HepG2 (cell line): ENCODE measurements around the gene PAK6. TPM values are rescaled to one million over a fixed set of nuclear protein-coding genes. Genes with fewer than 3 reads are reported as not detected.

Experiments used
- AGO2 ChIP-seq: fragments of 200-400 bp; formaldehyde crosslinking; optimal IDR thresholded peaks from 2 replicates; pipeline ENCODE3; 2017; ENCODE audit warnings: mild to moderate bottlenecking, low read depth, low read length, moderate library complexity
- ARHGAP35 ChIP-seq: sonication (generic); formaldehyde crosslinking; IDR thresholded peaks from 2 replicates; pipeline ENCODE4 v1.9.0; 2022; ENCODE audit warnings: mild to moderate bottlenecking, inconsistent platforms, moderate library complexity, missing genetic modification reagents, borderline replicate concordance
- ATF7-NPFF ChIP-seq: sonication (generic); formaldehyde crosslinking; IDR thresholded peaks from 2 replicates; pipeline ENCODE4 v1.8.1; 2023; ENCODE audit warnings: mild to moderate bottlenecking, low read depth, missing genetic modification reagents, moderate library complexity
- ATRX ChIP-seq: sonication (generic); formaldehyde crosslinking; IDR thresholded peaks from 2 replicates; pipeline ENCODE4 v1.4.0; 2020; ENCODE audit warnings: missing genetic modification reagents, borderline replicate concordance
- BCL6 ChIP-seq: IDR thresholded peaks from 2 replicates; pipeline ENCODE4 v1.6.1; 2016; ENCODE audit warnings: missing genetic modification reagents, missing compliant biosample characterization
- CBFB ChIP-seq: sonication (generic); formaldehyde crosslinking; IDR thresholded peaks from 2 replicates; pipeline ENCODE4 v1.4.0; 2020; ENCODE audit warnings: missing genetic modification reagents
- FOXA3 ChIP-seq: IDR thresholded peaks from 2 replicates; pipeline ENCODE4 v1.6.1; 2016; ENCODE audit warnings: missing genetic modification reagents, missing compliant biosample characterization
- GTF2F1 ChIP-seq: fragments of 150-350 bp; IDR thresholded peaks from 2 replicates; pipeline ENCODE4 v1.6.1; 2014; ENCODE audit warnings: low read length
- NPAS2 ChIP-seq: sonication (generic); formaldehyde crosslinking; IDR thresholded peaks from 2 replicates; pipeline ENCODE4 v1.8.0; 2022; ENCODE audit warnings: mild to moderate bottlenecking, missing genetic modification reagents, borderline replicate concordance
- PLRG1 ChIP-seq: fragments of 450-650 bp; conservative IDR thresholded peaks from 2 replicates; pipeline ENCODE4 v1.6.1; 2016
- RARG ChIP-seq: sonication (generic); formaldehyde crosslinking; IDR thresholded peaks from 2 replicates; pipeline ENCODE4 v1.4.0; 2020; ENCODE audit warnings: low read depth, mild to moderate bottlenecking, missing genetic modification reagents
- SCMH1 ChIP-seq: sonication (generic); formaldehyde crosslinking; IDR thresholded peaks from 2 replicates; pipeline ENCODE4 v1.9.0; 2021; ENCODE audit warnings: missing genetic modification reagents, mild to moderate bottlenecking, borderline replicate concordance
- SMAD3 ChIP-seq: sonication (generic); formaldehyde crosslinking; IDR thresholded peaks from 2 replicates; pipeline ENCODE4 v1.4.0; 2020; ENCODE audit warnings: missing genetic modification reagents
- SP5 ChIP-seq: IDR thresholded peaks from 2 replicates; pipeline ENCODE4 v1.6.1; 2016; ENCODE audit warnings: low read depth, borderline replicate concordance
- TOE1 ChIP-seq: sonication (generic); formaldehyde crosslinking; IDR thresholded peaks from 2 replicates; pipeline ENCODE4 v1.4.0; 2020; ENCODE audit warnings: mild to moderate bottlenecking, missing genetic modification reagents
- ZC3H4 ChIP-seq: sonication (generic); formaldehyde crosslinking; IDR thresholded peaks from 2 replicates; pipeline ENCODE4 v1.4.0; 2020; ENCODE audit warnings: missing genetic modification reagents, borderline replicate concordance
- ZNF207 ChIP-seq: fragments of 450-650 bp; IDR thresholded peaks from 2 replicates; pipeline ENCODE4 v1.6.1; 2016; ENCODE audit warnings: antibody characterized with exemption, borderline replicate concordance
- ZNF256 ChIP-seq: sonication (generic); formaldehyde crosslinking; conservative IDR thresholded peaks from 2 replicates; pipeline ENCODE4 v1.4.0; 2020; ENCODE audit warnings: missing genetic modification reagents
- ZNF292 ChIP-seq: sonication (generic); formaldehyde crosslinking; IDR thresholded peaks from 2 replicates; pipeline ENCODE4 v1.8.1; 2022; ENCODE audit warnings: mild to moderate bottlenecking, low read depth, missing genetic modification reagents, borderline replicate concordance
- ZNF329 ChIP-seq: sonication (generic); formaldehyde crosslinking; IDR thresholded peaks from 2 replicates; pipeline ENCODE4 v1.9.0; 2021; ENCODE audit warnings: low read depth, mild to moderate bottlenecking, missing genetic modification reagents
- ZNF564 ChIP-seq: sonication (generic); formaldehyde crosslinking; IDR thresholded peaks from 2 replicates; pipeline ENCODE4 v1.8.1; 2023; ENCODE audit warnings: mild to moderate bottlenecking, missing genetic modification reagents
- ZNF710 ChIP-seq: sonication (generic); formaldehyde crosslinking; IDR thresholded peaks from 2 replicates; pipeline ENCODE4 v1.5.0; 2020; ENCODE audit warnings: mild to moderate bottlenecking, missing genetic modification reagents, borderline replicate concordance
- ZNF761 ChIP-seq: sonication (generic); formaldehyde crosslinking; conservative IDR thresholded peaks from 2 replicates; pipeline ENCODE4 v1.4.0; 2020; ENCODE audit warnings: mild to moderate bottlenecking, missing genetic modification reagents
- ZNF792 ChIP-seq: IDR thresholded peaks from 2 replicates; pipeline ENCODE4 v1.6.1; 2016
- polyA plus RNA-seq, 8 experiments: library from polyadenylated mRNA; depleted of rRNA in 3 of 8; stranded (reverse) in 7 of 8; unstranded in 1 of 8; fragments of >200 nt; fragmentation: Illumina TruSeq in 4 of 8; extraction: Trizol in 4 of 8; gene quantifications; 2 replicates each; pipeline versions ENCODE4 v1.2.1 to v1.2.3, GENCODE V29; 2011 to 2016; ENCODE audit warnings: low read depth in 4 of 8, missing spikeins in 1 of 8, mixed read lengths in 1 of 8; ENCODE audit not compliant: insufficient read depth in 1 of 8
- total RNA-seq, 5 experiments: library from RNA; depleted of rRNA; stranded (reverse); fragments of >200 nt; fragmentation: Illumina TruSeq; extraction: Trizol; gene quantifications; 2 replicates each; pipeline ENCODE4 v1.2.3, GENCODE V29; 2016; ENCODE audit warnings: low read depth in 1 of 5
- TF ChIP-seq, protein P1 (sequence below): sonication (generic); formaldehyde crosslinking; IDR thresholded peaks from 2 replicates; pipeline ENCODE4 v1.4.0; 2020; ENCODE audit warnings: missing genetic modification reagents
- TF ChIP-seq, protein P2 (sequence below): sonication (generic); formaldehyde crosslinking; IDR thresholded peaks from 2 replicates; pipeline ENCODE4 v1.4.0; 2020; ENCODE audit warnings: mild to moderate bottlenecking, missing genetic modification reagents

Gene PAK6
- total and polyA plus RNA-seq, 2 of the 13 experiments (the other 11 are each of a cell fraction or from before 2014, with no cell fraction given), result 0.07 TPM; not detected in 1

- TF ChIP-seq, protein P1, sequence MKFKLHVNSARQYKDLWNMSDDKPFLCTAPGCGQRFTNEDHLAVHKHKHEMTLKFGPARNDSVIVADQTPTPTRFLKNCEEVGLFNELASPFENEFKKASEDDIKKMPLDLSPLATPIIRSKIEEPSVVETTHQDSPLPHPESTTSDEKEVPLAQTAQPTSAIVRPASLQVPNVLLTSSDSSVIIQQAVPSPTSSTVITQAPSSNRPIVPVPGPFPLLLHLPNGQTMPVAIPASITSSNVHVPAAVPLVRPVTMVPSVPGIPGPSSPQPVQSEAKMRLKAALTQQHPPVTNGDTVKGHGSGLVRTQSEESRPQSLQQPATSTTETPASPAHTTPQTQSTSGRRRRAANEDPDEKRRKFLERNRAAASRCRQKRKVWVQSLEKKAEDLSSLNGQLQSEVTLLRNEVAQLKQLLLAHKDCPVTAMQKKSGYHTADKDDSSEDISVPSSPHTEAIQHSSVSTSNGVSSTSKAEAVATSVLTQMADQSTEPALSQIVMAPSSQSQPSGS (CRISPR knock-in tag), result peak; percentile 47; the same call in 1 of the 2 replicates
- TF ChIP-seq ATRX (no peak), ZNF564 (CRISPR knock-in tag) (no peak), RARG (no peak), ZNF792 (CRISPR knock-in tag) (no peak), ZC3H4 (CRISPR knock-in tag) (no peak), SP5 (CRISPR knock-in tag) (no peak), ZNF256 (no peak), ZNF329 (CRISPR knock-in tag) (no peak), CBFB (peak; percentile 45; the same call in 1 of the 2 replicates), ZNF292 (CRISPR knock-in tag) (no peak), AGO2 (no peak), SMAD3 (CRISPR knock-in tag) (0 out of 2 replicates have a peak, but pooled peaks have one; percentile 60), BCL6 (0 out of 2 replicates have a peak, but pooled peaks have one; percentile 15), ZNF710 (CRISPR knock-in tag) (no peak), NPAS2 (CRISPR knock-in tag) (no peak), ATF7-NPFF (CRISPR knock-in tag) (no peak), SCMH1 (CRISPR knock-in tag) (no peak), ARHGAP35 (CRISPR knock-in tag) (no peak), GTF2F1 (no peak), ZNF761 (CRISPR knock-in tag) (no peak), FOXA3 (CRISPR knock-in tag) (no peak), TOE1 (CRISPR knock-in tag) (no peak), PLRG1 (no peak), ZNF207 (no peak)
- TF ChIP-seq, protein P2, sequence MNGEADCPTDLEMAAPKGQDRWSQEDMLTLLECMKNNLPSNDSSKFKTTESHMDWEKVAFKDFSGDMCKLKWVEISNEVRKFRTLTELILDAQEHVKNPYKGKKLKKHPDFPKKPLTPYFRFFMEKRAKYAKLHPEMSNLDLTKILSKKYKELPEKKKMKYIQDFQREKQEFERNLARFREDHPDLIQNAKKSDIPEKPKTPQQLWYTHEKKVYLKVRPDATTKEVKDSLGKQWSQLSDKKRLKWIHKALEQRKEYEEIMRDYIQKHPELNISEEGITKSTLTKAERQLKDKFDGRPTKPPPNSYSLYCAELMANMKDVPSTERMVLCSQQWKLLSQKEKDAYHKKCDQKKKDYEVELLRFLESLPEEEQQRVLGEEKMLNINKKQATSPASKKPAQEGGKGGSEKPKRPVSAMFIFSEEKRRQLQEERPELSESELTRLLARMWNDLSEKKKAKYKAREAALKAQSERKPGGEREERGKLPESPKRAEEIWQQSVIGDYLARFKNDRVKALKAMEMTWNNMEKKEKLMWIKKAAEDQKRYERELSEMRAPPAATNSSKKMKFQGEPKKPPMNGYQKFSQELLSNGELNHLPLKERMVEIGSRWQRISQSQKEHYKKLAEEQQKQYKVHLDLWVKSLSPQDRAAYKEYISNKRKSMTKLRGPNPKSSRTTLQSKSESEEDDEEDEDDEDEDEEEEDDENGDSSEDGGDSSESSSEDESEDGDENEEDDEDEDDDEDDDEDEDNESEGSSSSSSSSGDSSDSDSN (CRISPR knock-in tag), result peak; percentile 42; the same call in 1 of the 2 replicates
These were observed 35.7 kb downstream of the PAK6 start (continued) for GRCh38 chr15:40274350-40275274.
